Neural progenitor cell (in vitro differentiated cells): ENCODE results near the gene LTC4S. TPM values are rescaled to one million over a fixed set of nuclear protein-coding genes. Genes with fewer than 3 reads are reported as not detected.
A peak's percentile ranks its signal among the peaks of the same experiment; 100 is the strongest.

Experiments used
- DNase-seq: peaks from one replicate; pipeline ENCODE4 v3.0.0-alpha.2; 2016; ENCODE audit warnings: low spot score
- H2AFZ ChIP-seq: fragments of 200-600 bp; sonication (generic); replicated peaks from 2 replicates; pipeline ENCODE4 v1.6.1; 2016; ENCODE audit warnings: antibody characterized with exemption
- H3F3A ChIP-seq: fragments of 200-600 bp; sonication (generic); 2 replicates; pipeline ENCODE4 v1.6.1; 2016; ENCODE audit warnings: antibody characterized with exemption, low read depth
- H3K27ac ChIP-seq: fragments of 200-600 bp; sonication (generic); 2 replicates; pipeline ENCODE4 v1.5.1; 2016; ENCODE audit warnings: mild to moderate bottlenecking
- H3K27me3 ChIP-seq: fragments of 200-600 bp; sonication (generic); 2 replicates; pipeline ENCODE4 v1.6.1; 2016; ENCODE audit warnings: mild to moderate bottlenecking, moderate library complexity
- H3K36me3 ChIP-seq: fragments of 200-600 bp; sonication (generic); 2 replicates; pipeline ENCODE4 v1.5.1; 2016
- H3K4me1 ChIP-seq: fragments of 200-600 bp; sonication (generic); 2 replicates; pipeline ENCODE4 v1.6.1; 2016; ENCODE audit warnings: mixed run types
- H3K4me2 ChIP-seq: fragments of 200-600 bp; sonication (generic); 2 replicates; pipeline ENCODE4 v1.6.1; 2016
- H3K4me3 ChIP-seq: fragments of 200-600 bp; sonication (generic); 2 replicates; pipeline ENCODE4 v1.5.1; 2016
- H3K79me2 ChIP-seq: fragments of 200-600 bp; sonication (generic); 2 replicates; pipeline ENCODE4 v1.6.1; 2016; ENCODE audit warnings: low read depth
- H3K9ac ChIP-seq: fragments of 200-600 bp; sonication (generic); 2 replicates; pipeline ENCODE4 v1.6.1; 2016
- H3K9me3 ChIP-seq: fragments of 200-600 bp; sonication (generic); 2 replicates; pipeline ENCODE4 v1.5.1; 2016; ENCODE audit warnings: low read depth
- H4K20me1 ChIP-seq: fragments of 200-600 bp; sonication (generic); 2 replicates; pipeline ENCODE4 v1.6.1; 2016; ENCODE audit warnings: low read depth
- H3K27ac Mint-ChIP-seq: 3 replicates; pipeline ENCODE4 v1.8.0; 2021; ENCODE audit warnings: mixed read lengths
- H3K27me3 Mint-ChIP-seq: 2 replicates; pipeline ENCODE4 v1.8.0; 2022; ENCODE audit warnings: low read depth, mild to moderate bottlenecking, inconsistent platforms, moderate library complexity, mixed read lengths; ENCODE audit not compliant: insufficient read depth
- H3K36me3 Mint-ChIP-seq: 3 replicates; pipeline ENCODE4 v1.8.0; 2021; ENCODE audit warnings: mixed read lengths
- H3K4me1 Mint-ChIP-seq: 3 replicates; pipeline ENCODE4 v1.8.0; 2021; ENCODE audit warnings: mixed read lengths
- H3K4me3 Mint-ChIP-seq: 3 replicates; pipeline ENCODE4 v1.8.0; 2021; ENCODE audit warnings: mild to moderate bottlenecking, moderate library complexity, mixed read lengths
- H3K9me3 Mint-ChIP-seq: 3 replicates; pipeline ENCODE4 v1.8.0; 2020; ENCODE audit warnings: mixed read lengths
- EZH2 ChIP-seq: fragments of 200-600 bp; sonication (generic); IDR thresholded peaks from 2 replicates; pipeline ENCODE4 v1.6.1; 2017; ENCODE audit warnings: antibody characterized with exemption, mild to moderate bottlenecking, moderate library complexity
- EZH2phosphoT487 ChIP-seq: fragments of 200-600 bp; sonication (generic); IDR thresholded peaks from 2 replicates; pipeline ENCODE4 v1.6.1; 2017; ENCODE audit warnings: antibody characterized with exemption
- total RNA-seq: library from RNA; depleted of rRNA; stranded (reverse); fragments of >200 nt; gene quantifications from 2 replicates; pipeline ENCODE4 v1.2.3, GENCODE V29; 2015; ENCODE audit warnings: low replicate concordance
- TF ChIP-seq, protein P1 (sequence below): fragments of 200-600 bp; sonication (generic); IDR thresholded peaks from 2 replicates; pipeline ENCODE4 v1.5.1; 2017; ENCODE audit warnings: antibody characterized with exemption, mild to moderate bottlenecking

Gene LTC4S
- total RNA-seq, 1 donor from 2014 or later = not detected

DNA sequence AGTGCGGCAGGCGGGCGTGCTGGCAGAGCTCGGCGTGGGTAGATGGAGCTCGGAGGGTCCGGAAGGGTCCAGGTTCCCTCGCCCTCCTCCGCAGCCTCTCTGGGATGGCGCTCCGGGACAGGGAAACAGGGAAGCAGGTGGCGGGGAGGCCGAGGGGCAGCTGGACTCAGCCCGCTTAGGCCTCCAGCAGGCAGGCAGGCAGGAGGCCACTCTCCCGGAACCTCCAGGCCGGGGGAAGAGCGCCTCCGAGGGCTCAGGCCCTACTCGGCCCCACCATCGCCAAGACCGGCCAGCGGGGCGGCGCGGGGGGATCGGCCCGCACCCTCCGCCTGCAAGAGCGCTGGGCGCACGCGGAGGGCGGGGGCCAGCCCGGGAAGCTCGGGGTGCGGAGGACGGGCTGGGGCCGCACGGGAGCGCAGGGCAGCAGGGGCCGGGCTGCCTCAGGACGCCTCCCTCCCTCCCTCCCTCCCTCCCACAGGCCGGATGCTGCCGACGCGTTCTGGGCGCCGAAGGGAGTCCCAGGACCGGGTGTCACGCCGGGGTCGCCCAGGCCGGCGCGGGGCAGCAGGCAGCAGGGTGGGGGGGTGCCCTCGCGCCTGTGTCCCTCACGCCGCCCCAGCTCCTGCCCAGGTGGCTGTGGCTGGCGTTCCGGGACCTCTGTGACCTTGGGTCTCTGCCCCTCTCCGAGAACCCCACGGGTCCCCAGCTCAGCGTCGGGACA is 11.9 kb downstream of the LTC4S start:
- peaks cover 34% of the 10 kb centered on the region for H3F3A ChIP-seq
- peaks cover 40% of the 10 kb centered on the region for H3K79me2 ChIP-seq
- TF ChIP-seq, protein P1, sequence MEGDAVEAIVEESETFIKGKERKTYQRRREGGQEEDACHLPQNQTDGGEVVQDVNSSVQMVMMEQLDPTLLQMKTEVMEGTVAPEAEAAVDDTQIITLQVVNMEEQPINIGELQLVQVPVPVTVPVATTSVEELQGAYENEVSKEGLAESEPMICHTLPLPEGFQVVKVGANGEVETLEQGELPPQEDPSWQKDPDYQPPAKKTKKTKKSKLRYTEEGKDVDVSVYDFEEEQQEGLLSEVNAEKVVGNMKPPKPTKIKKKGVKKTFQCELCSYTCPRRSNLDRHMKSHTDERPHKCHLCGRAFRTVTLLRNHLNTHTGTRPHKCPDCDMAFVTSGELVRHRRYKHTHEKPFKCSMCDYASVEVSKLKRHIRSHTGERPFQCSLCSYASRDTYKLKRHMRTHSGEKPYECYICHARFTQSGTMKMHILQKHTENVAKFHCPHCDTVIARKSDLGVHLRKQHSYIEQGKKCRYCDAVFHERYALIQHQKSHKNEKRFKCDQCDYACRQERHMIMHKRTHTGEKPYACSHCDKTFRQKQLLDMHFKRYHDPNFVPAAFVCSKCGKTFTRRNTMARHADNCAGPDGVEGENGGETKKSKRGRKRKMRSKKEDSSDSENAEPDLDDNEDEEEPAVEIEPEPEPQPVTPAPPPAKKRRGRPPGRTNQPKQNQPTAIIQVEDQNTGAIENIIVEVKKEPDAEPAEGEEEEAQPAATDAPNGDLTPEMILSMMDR = no peak
- no peak for TF ChIP-seq EZH2
- TF ChIP-seq EZH2phosphoT487 = no peak
- H3K4me1 Mint-ChIP-seq = peaks cover 32% of the 10 kb centered on the region
- H3K4me2 ChIP-seq = peak overlapping the region; percentile 99
- DNase-seq = peak; percentile 61
- H3K9ac ChIP-seq = peak overlapping the region; percentile 42
- H3K27me3 Mint-ChIP-seq = peaks cover 9% of the 10 kb centered on the region
- H2AFZ ChIP-seq = no peak overlapping the region
- H3K27ac ChIP-seq = no peak overlapping the region
- no peaks in the 10 kb centered on the region for H3K36me3 ChIP-seq
- H3K27ac Mint-ChIP-seq = no peak overlapping the region
- H3K4me3 ChIP-seq = peak overlapping the region; percentile 96
- H3K36me3 Mint-ChIP-seq = peaks cover 7% of the 10 kb centered on the region
- H3K27me3 ChIP-seq = no peaks in the 10 kb centered on the region
- peak overlapping the region; percentile 87 for H3K4me3 Mint-ChIP-seq
- no peaks in the 10 kb centered on the region for H3K9me3 ChIP-seq
- peaks cover 28% of the 10 kb centered on the region for H3K4me1 ChIP-seq
- peaks cover 51% of the 10 kb centered on the region for H4K20me1 ChIP-seq
- no peaks in the 10 kb centered on the region for H3K9me3 Mint-ChIP-seq

DNA sequence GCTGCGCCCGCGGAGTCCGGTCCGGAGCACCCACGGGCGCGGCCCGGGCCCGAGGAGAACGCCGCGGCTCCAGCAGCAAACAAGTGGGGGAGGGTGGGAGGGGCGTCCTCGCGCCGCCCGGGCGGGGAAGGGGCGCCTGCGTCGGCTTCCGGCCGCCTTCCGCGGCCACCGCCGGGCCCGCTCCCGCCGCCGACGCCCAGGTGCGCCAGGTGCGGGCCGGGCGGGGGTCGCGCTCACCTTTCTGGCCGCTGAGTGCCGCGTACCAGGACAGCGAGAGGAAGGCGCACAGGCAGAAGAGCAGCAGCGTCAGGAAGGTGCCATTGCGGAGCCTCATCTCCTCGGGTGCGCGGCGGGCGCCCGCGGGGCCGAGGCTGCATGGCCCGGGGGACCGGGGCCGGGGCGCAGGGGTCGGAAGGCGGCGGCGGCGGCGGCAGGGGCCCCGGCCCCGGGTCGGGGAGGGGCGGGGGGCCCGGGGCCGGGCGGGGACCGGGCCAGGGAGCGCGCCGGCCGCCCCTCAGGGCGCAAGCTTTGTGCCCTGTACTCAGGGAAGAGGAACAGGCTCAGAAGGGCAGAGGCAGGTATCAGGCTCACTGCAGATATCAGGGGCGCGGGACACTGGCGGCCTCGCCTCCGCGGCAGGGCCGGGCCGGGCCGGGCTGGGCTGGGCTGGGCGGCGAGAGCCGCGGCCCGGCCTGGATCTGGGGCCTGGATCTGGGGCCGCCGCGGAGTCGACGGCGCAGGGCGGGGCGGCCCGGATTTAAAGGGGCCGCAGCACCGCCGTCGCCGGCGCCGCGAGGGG is 12.7 kb downstream of the LTC4S start, which contains the start of gene MGAT4B:
MGAT4B (minus strand) TSS at position 617 of the 799 bp plus-strand sequence; CDS start at position 334, 283 bp downstream.
- DNase-seq = peak; percentile 89
- H3K4me1 Mint-ChIP-seq = peaks cover 32% of the 10 kb centered on the region
- Histone ChIP-seq H3K27ac (peak within 1 kb of the TSS; percentile 68), H3F3A (peaks cover 34% of the 10 kb centered on the region), H3K4me3 (peak within 1 kb of the TSS; percentile 96), H3K27me3 (no peaks in the 10 kb centered on the region), H3K79me2 (peaks cover 40% of the 10 kb centered on the region), H3K4me2 (peak within 1 kb of the TSS; percentile 99), H3K4me1 (peaks cover 28% of the 10 kb centered on the region), H3K9ac (peak within 1 kb of the TSS; percentile 42), H2AFZ (peak within 1 kb of the TSS; percentile 93), H3K9me3 (no peaks in the 10 kb centered on the region), H4K20me1 (peaks cover 46% of the 10 kb centered on the region), H3K36me3 (no peaks in the 10 kb centered on the region)
- TF ChIP-seq, protein P1 = no peak
- TF ChIP-seq EZH2phosphoT487 = no peak
- no peak for TF ChIP-seq EZH2
- no peak within 1 kb of the TSS for H3K27ac Mint-ChIP-seq
- peaks cover 10% of the 10 kb centered on the region for H3K27me3 Mint-ChIP-seq
- H3K4me3 Mint-ChIP-seq = peak within 1 kb of the TSS; percentile 87
- no peaks in the 10 kb centered on the region for H3K9me3 Mint-ChIP-seq
- peaks cover 7% of the 10 kb centered on the region for H3K36me3 Mint-ChIP-seq

DNA sequence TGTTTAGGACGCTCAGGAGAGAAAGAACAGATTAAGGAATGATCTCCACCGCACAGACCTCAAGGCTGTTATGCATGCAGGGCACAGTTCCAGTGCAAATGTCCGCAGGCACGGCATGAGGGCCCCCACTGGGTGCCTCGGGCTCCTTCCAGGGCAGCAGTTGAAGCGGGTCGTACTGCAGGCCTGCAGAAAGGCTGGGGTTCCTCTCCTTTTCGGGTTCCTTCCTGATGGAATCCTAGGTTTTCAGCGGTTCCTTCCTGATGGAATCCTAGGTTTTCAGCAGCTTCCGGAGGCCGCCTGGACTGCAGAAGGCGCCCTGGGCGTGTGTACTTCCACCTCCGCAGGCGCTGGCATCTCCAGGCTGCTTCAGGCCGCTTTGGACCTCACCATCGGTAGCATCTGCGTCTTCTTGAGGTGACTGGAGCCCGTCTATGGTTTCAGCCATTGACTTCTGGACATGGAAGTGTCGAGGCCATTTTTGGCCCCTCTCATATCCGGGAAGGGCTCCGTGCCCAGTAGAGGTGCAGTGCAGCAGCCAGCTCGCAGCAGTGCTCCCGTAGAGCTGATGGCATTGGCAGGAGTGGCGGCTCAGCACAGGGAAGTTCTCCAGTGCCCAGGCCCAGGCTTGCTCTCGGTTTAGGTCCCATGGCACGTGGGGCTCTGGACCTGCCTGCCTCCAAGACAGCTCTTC is 18.5 kb downstream of the LTC4S start:
- Mint-ChIP-seq H3K36me3 (peaks cover 24% of the 10 kb centered on the region), H3K27me3 (peaks cover 9% of the 10 kb centered on the region), H3K9me3 (peaks cover 4% of the 10 kb centered on the region), H3K4me3 (no peak overlapping the region), H3K27ac (no peak overlapping the region), H3K4me1 (no peaks in the 10 kb centered on the region)
- no peak overlapping the region for H3K9ac ChIP-seq
- H3K27me3 ChIP-seq = peaks cover 18% of the 10 kb centered on the region
- H3K79me2 ChIP-seq = peaks cover 9% of the 10 kb centered on the region
- no peak overlapping the region for H2AFZ ChIP-seq
- DNase-seq = no peak
- H4K20me1 ChIP-seq = peaks cover 7% of the 10 kb centered on the region
- TF ChIP-seq EZH2phosphoT487 = no peak
- TF ChIP-seq, protein P1 = no peak
- TF ChIP-seq EZH2 = no peak
- no peak overlapping the region for H3K4me2 ChIP-seq
- no peaks in the 10 kb centered on the region for H3K9me3 ChIP-seq
- no peak overlapping the region for H3K27ac ChIP-seq
- no peak overlapping the region for H3K4me3 ChIP-seq
- peaks cover 14% of the 10 kb centered on the region for H3F3A ChIP-seq
- no peaks in the 10 kb centered on the region for H3K4me1 ChIP-seq
- no peaks in the 10 kb centered on the region for H3K36me3 ChIP-seq
